ENCODE data around the gene FANCE. TPM values are rescaled to one million over a fixed set of nuclear protein-coding genes. Genes with fewer than 3 reads are reported as not detected.

The FANCE gene
- total RNA-seq, 2 experiments from 2014 or later, result 22.2 to 23.1 TPM

DNA sequence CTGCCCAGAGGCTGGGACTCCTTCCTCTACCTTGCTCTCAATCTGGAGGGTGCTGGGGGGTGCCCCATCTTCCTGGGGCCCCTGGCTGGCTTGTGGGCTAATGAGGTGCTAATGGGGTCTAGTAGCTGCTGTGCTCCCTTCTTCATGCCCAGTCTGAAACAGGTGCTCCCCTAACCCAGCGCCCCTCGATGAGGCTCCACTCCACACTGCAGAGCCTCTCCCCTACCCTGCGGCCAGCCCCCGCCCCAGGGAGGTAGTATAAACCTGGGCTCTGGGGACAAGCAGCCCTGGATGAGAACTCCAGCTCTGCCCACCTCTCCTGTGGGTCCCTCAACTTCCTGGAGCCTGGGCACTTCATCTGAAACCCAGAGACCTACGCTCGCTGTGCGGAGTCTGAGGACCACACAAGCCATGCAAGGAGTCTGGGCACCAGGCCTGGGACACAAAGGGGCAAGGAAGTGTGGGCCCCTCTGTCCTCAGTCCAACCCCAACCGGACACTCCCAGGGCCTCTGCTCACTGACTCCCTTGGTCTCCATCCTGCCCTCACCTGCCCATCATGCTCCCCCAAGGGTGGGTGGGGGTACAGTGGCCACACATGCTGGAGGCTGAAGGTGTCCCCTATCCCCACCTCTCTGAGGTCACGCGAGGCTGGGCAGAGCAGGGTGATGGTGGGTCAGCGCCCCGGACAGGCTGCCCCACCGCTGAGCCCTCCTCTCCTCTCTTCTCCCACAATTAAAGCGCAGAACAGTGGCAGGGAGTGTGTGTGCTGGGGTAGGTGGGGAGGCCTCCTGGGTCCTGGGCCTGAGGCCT is 22.2 kb downstream of the FANCE start:
- POLR2A ChIA-PET, result interaction anchor here (0.6 to 1.4 kb wide), 8 partner anchors 16 to 206 kb away, joined by 3 to 7 read pairs (median 4); no protein-coding TSS in a partner anchor
- CTCF ChIA-PET, result interaction anchor here (0.6 kb wide), 1 partner anchor 195 kb away, joined by 5 read pairs; no protein-coding TSS in a partner anchor

DNA sequence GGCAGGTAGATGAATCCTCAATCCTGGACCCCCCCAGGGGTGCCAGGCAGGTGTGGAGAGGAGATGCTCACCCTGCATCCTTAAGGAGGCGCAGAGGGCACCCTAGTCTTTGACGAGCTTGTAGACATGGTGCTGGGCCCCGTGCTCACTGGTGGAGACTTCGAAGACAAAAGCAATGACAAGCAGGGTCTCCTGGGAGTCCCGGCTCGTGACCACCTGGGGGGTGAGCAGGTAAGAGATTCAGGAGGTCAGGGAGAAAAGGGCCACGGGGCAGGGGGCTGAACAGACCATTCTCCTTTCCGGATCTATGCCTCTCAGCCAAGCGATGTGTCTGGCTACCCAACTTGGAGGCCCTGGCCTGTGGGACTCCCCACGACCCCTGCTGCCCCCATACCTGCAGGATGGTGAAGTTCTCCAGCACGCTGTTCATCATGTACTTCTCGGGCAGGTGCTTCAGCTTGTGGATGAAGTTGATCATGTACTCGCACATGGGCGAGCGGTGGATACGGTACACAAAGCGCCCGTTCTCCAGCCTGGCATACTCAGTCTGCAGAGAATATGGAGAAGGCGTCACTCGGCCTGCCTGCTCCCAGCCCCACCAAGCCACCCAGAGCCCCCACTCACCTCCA is 22.9 kb downstream of the FANCE start:
- POLR2A ChIA-PET, result interaction anchor here (0.6 to 1.4 kb wide), 4 partner anchors 23 to 206 kb away, joined by 3 to 7 read pairs (median 4); no protein-coding TSS in a partner anchor
- CTCF ChIA-PET, result no interaction called here

DNA sequence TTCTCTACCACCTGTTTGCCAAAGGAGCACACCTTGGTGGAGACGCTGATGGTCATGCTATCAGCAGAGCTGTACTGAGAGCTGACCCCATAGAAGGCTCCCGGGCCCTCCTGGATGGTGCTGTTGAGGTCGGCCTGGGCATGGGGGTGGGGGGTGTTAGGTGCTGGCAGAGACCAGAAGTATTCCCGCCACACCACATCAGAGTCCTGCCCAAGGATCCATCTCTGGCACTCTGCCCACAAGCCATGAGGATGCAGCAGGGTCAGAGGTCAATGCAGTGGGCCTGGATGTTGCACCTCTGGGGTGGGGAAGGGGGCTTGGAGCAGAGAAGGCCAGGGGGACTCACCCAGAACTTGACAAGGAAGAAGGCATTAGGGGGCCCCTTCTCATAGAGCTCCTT is 23.4 kb downstream of the FANCE start:
- CTCF ChIA-PET, result no interaction called here

GRCh38 chr6:35476004-35476403 is 23.9 kb downstream of the FANCE start:
- ChIA-PET POLR2A (no interaction called here), CTCF (no interaction called here)

More for the DNA sequence above, 23.4 kb downstream of the FANCE start:
- POLR2A ChIA-PET, result no interaction called here

DNA sequence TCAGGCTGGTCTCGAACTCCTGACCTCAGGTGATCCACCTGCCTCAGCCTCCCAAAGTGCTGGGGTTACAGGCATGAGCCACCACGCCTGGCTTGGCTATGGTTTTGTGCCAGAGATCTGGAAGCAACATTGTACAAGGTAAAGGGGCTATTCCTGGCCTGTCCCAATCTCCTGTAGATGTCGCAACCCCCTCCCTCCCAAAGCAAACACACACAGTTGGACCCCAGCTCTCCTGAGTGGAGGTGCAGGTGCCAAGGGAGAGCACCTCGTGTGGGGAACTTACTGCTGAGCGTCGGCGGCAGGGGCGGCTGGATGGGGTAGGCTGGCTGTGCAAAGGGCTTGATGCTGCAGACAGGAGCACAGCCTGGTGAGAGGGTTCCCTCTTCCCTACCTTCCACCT is 24.9 kb downstream of the FANCE start:
- ChIA-PET POLR2A (no interaction called here), CTCF (no interaction called here)

GRCh38 chr6:35477551-35478179 is 25.5 kb downstream of the FANCE start:
- CTCF ChIA-PET, result interaction anchor here (0.9 to 1.4 kb wide), 2 partner anchors 10 to 20 kb away, joined by 3 to 4 read pairs; partner anchors contain the start of gene RPL10A
- POLR2A ChIA-PET, result no interaction called here

- ChIA-PET POLR2A (no interaction called here), CTCF (interaction anchor here (0.6 to 1.4 kb wide), 3 partner anchors 10 to 147 kb away, joined by 3 to 4 read pairs (median 3); partner anchors contain the start of gene RPL10A)
Measured at GRCh38 chr6:35478259-35478658, 26.1 kb downstream of the FANCE start.

- CTCF ChIA-PET, result interaction anchor here (1.2 kb wide), 1 partner anchor 18 kb away, joined by 3 read pairs; no protein-coding TSS in a partner anchor
Measured at GRCh38 chr6:35480176-35480575, 28.0 kb downstream of the FANCE start.

DNA sequence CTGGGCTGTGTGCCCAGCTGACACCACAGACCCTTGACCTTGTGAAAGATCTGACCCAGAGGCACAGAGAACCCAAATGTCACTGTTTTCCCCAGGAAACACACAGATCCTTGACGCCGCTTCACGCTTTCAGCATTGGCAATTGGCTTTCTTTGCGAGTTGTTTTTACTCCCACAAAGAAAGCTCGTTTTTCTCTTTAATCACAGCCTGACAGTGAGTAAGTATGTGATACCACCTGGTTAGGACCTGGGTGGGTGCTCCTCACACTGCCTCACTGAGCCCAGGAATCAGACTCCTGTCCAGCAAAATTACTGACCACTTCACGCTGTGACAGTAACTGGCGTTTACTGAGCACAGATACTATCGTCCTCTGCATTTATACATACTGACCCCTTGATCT is 29.1 kb downstream of the FANCE start:
- CTCF ChIA-PET, result interaction anchor here (0.6 to 1.1 kb wide), 2 partner anchors 10 to 13 kb away, joined by 3 read pairs; partner anchors contain the start of gene RPL10A

More at GRCh38 chr6:35480176-35480575, 28.0 kb downstream of the FANCE start:
- POLR2A ChIA-PET, result interaction anchor here (0.6 to 1.0 kb wide), 2 partner anchors 7 to 9 kb away, joined by 3 to 5 read pairs; no protein-coding TSS in a partner anchor

DNA sequence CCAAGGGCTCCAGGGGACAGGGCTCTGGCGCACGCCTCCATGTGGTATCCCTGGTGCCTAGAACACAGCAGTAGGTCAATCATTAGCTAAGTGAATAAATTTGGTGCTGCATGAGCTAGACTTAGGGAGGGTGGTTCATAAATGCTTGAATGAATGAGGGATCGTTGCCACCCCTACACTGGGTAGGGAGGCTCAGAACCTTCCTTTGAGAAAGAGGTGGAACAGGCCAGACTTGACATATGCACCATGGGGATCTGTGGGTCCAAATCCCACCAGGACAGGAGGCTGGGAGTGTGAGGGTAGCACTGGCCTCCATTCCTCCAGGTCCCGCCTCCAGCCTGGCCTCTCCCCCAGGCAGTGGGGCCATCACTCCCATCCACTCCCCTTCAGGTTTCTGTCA is 30.9 kb downstream of the FANCE start:
- CTCF ChIA-PET, result no interaction called here
- POLR2A ChIA-PET, result no interaction called here

More for the DNA sequence above, 29.1 kb downstream of the FANCE start:
- POLR2A ChIA-PET, result no interaction called here

DNA sequence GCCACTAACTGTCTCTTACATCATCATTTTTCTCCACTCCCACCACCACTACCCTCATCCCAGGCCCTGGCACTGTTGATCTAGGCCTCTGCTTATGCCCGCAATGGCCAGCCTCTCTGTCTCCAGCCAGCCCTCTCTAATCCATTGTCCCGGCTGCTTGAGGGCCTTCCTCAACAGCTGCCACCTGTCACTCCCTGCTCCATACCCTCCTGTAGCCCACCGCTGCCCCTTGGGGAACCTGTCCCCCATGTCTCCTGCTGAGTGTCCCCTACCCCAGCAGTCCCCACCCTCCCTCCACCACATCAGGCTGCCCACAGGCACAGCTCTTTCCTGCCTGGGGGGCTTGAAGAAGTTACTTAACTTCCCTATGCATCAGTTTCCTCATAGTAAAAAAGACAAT is 31.4 kb downstream of the FANCE start:
- ChIA-PET POLR2A (no interaction called here), CTCF (no interaction called here)

GRCh38 chr6:35483893-35484645 is 31.9 kb downstream of the FANCE start:
- ChIA-PET CTCF (no interaction called here), POLR2A (no interaction called here)

DNA sequence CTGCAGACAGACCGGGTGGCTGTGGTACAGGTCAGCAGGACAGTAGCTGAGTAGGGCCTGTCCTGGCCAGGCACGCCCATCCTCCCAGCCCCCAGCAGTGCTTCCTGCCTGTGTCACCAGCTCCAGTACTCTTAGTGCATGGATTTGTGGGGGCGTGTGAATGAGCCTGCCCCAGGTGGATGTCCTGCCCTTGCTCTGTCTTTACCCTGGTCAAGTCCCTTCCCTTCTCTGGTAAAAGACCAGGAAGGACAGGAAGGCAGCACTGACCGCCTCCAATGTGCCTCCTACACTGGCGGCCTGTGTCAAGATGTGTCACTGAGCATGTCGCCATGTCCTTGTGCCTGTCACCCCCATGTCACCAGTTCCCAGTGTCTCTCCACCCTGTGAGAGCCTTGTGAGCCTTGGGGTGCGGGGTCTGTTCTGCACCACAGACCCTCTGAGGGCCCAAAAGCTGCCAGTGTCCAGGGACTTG is 32.8 kb downstream of the FANCE start:
- POLR2A ChIA-PET, result no interaction called here

GRCh38 chr6:35485402-35485877 is 33.3 kb downstream of the FANCE start:
- ChIA-PET CTCF (no interaction called here), POLR2A (no interaction called here)

More for the DNA sequence above, 32.8 kb downstream of the FANCE start:
- CTCF ChIA-PET, result no interaction called here

DNA sequence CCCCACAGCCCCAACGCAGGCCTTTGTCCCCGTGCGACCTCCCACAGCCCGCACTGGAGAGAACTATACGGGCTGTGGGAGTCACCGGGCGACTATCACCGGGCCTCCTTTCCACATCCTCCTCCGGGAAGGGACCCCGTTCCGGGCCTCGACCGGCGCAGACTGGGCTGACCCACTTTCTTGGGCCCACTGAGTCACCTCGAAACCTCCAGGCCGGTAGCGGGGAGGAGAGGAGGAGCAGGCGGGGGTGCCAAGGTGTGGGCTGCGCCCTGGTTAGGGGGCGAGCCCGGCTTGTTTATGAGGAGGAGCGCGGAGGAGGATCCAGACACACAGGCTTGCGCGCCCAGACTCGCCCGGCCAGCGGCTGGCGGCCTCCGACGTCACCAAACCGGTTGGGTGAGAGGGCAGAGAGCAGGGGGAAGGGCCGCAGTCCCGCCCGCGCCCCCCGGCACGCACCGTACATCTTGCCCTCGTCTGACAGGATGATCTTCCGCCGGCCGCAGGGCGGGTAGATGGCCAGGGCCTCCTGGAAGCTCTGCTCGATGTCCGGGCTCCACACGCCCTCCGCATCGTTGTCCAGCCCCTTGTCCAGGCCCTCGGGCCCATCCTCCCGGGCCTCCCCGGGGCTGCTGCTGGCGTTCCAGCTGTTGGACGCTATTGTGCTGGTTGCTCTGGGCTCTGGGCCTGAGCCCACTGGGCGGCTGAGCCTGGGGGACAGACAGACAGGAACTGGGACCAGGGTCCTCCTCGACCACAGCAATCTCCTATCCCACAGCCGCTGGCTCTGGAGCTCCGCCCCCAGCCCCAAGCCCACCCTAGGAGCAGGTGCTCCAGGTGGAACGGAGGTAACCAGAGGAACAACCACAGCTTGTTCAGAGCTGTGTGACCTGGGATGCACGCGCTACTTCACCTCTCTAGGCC is 34.1 kb downstream of the FANCE start:
- ChIA-PET POLR2A (no interaction called here), CTCF (interaction anchor here (1.0 kb wide), 1 partner anchor 542 kb away, joined by 3 read pairs; no protein-coding TSS in a partner anchor)

DNA sequence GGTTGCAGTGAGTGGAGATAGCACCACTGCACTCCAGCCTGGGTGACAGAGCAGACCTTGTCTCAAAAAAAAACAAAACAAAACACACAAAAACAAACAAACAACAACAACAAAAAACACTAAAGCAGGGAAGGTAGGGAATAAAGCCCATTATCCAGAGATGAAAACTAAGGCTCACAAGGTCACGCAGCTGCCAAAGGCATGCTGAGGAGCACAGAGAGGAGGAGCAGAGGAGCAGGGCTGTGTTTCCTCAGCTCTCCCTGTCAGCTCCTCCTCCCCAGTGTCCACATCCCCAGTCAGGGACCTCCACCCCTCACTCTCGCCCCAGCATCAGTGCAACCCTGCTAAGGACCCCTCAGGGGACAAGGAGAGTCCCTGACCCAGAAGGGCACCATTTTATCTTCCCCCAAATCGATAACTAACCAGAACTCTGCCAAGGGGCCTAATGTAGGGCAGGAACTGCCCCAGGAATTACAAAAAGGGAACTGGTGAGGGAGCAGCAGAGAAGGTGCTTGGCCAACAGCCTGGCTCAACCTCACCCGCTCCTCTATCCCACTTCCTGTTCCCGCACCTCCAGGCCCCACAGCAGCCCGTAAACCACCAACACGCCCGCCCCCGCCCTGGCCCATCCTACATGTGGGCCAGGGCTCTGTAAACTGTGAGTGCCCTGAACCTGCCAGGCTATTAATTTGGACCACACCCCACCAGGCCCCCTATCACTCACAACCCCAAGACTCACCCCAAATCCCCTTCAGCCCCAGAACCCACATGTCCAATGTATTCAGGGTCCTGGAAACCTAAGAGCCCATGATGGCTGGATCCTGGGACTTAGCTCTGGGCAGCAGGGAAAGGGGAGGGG is 35.7 kb downstream of the FANCE start:
- ChIA-PET CTCF (interaction anchor here (1.0 kb wide), 1 partner anchor 541 kb away, joined by 3 read pairs; no protein-coding TSS in a partner anchor), POLR2A (interaction anchor here (0.6 kb wide), 2 partner anchors 58 to 1498 kb away, joined by 3 to 4 read pairs; partner anchors contain the start of gene MTCH1)

GRCh38 chr6:35488517-35488862 is 36.4 kb downstream of the FANCE start:
- ChIA-PET CTCF (no interaction called here), POLR2A (no interaction called here)
